Measurements from ENCODE around the gene C14orf132.

C14orf132 gene

DNA sequence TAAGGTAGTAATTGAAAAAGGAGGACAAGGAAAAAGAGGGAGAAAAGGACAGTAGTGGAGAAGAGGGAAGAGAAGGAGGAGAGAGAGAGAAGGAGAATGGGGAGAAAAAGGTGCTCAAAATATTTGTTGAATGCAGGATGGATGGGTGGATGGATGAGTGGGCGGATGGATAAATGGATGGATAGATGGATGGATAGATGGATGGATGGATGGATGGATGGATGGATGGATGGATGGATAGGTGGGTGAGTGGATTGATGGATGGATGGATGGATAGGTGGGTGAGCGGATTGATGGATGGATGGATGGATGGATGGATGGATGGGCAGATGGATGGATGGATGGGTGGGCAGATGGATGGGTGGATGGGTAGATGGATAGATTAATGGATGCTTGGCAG is 21.3 kb upstream of the C14orf132 start:
- no peak for ATAC-seq
- TF ChIP-seq, protein P1, sequence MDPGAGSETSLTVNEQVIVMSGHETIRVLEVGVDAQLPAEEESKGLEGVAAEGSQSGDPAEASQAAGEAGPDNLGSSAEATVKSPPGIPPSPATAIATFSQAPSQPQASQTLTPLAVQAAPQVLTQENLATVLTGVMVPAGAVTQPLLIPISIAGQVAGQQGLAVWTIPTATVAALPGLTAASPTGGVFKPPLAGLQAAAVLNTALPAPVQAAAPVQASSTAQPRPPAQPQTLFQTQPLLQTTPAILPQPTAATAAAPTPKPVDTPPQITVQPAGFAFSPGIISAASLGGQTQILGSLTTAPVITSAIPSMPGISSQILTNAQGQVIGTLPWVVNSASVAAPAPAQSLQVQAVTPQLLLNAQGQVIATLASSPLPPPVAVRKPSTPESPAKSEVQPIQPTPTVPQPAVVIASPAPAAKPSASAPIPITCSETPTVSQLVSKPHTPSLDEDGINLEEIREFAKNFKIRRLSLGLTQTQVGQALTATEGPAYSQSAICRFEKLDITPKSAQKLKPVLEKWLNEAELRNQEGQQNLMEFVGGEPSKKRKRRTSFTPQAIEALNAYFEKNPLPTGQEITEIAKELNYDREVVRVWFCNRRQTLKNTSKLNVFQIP (CRISPR knock-in tag; IDR thresholded peaks at IDR 0.05; ENCODE audit: borderline replicate concordance, low read depth) = no peak
- TF ChIP-seq RARB (CRISPR knock-in tag; IDR thresholded peaks at IDR 0.05) (no peak), CSDC2 (CRISPR knock-in tag; IDR thresholded peaks at IDR 0.05) (no peak), ZC3H10 (CRISPR knock-in tag; IDR thresholded peaks at IDR 0.05) (no peak), ARNTL (CRISPR knock-in tag; IDR thresholded peaks at IDR 0.05; ENCODE audit: borderline replicate concordance, low read depth) (no peak), ZNF70 (CRISPR knock-in tag; IDR thresholded peaks at IDR 0.05) (no peak), GLIS3 (CRISPR knock-in tag; IDR thresholded peaks at IDR 0.05) (no peak), BACH2 (CRISPR knock-in tag; IDR thresholded peaks at IDR 0.05; ENCODE audit: borderline replicate concordance) (no peak), ZNF8 (CRISPR knock-in tag; IDR thresholded peaks at IDR 0.05) (no peak), ZFP30 (CRISPR knock-in tag; IDR thresholded peaks at IDR 0.05) (no peak), SNAI2 (CRISPR knock-in tag; IDR thresholded peaks at IDR 0.05) (no peak), ZFP3 (CRISPR knock-in tag; IDR thresholded peaks at IDR 0.05) (no peak)
- TF ChIP-seq, protein P2, sequence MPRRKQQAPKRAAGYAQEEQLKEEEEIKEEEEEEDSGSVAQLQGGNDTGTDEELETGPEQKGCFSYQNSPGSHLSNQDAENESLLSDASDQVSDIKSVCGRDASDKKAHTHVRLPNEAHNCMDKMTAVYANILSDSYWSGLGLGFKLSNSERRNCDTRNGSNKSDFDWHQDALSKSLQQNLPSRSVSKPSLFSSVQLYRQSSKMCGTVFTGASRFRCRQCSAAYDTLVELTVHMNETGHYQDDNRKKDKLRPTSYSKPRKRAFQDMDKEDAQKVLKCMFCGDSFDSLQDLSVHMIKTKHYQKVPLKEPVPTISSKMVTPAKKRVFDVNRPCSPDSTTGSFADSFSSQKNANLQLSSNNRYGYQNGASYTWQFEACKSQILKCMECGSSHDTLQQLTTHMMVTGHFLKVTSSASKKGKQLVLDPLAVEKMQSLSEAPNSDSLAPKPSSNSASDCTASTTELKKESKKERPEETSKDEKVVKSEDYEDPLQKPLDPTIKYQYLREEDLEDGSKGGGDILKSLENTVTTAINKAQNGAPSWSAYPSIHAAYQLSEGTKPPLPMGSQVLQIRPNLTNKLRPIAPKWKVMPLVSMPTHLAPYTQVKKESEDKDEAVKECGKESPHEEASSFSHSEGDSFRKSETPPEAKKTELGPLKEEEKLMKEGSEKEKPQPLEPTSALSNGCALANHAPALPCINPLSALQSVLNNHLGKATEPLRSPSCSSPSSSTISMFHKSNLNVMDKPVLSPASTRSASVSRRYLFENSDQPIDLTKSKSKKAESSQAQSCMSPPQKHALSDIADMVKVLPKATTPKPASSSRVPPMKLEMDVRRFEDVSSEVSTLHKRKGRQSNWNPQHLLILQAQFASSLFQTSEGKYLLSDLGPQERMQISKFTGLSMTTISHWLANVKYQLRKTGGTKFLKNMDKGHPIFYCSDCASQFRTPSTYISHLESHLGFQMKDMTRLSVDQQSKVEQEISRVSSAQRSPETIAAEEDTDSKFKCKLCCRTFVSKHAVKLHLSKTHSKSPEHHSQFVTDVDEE (CRISPR knock-in tag; IDR thresholded peaks at IDR 0.05) = no peak
- TF ChIP-seq, protein P3, sequence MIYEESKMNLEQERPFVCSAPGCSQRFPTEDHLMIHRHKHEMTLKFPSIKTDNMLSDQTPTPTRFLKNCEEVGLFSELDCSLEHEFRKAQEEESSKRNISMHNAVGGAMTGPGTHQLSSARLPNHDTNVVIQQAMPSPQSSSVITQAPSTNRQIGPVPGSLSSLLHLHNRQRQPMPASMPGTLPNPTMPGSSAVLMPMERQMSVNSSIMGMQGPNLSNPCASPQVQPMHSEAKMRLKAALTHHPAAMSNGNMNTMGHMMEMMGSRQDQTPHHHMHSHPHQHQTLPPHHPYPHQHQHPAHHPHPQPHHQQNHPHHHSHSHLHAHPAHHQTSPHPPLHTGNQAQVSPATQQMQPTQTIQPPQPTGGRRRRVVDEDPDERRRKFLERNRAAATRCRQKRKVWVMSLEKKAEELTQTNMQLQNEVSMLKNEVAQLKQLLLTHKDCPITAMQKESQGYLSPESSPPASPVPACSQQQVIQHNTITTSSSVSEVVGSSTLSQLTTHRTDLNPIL (CRISPR knock-in tag; IDR thresholded peaks at IDR 0.05; ENCODE audit: low read depth) = no peak
- TF ChIP-seq, protein P4, sequence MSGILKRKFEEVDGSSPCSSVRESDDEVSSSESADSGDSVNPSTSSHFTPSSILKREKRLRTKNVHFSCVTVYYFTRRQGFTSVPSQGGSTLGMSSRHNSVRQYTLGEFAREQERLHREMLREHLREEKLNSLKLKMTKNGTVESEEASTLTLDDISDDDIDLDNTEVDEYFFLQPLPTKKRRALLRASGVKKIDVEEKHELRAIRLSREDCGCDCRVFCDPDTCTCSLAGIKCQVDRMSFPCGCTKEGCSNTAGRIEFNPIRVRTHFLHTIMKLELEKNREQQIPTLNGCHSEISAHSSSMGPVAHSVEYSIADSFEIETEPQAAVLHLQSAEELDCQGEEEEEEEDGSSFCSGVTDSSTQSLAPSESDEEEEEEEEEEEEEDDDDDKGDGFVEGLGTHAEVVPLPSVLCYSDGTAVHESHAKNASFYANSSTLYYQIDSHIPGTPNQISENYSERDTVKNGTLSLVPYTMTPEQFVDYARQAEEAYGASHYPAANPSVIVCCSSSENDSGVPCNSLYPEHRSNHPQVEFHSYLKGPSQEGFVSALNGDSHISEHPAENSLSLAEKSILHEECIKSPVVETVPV (CRISPR knock-in tag; IDR thresholded peaks at IDR 0.05) = no peak

DNA sequence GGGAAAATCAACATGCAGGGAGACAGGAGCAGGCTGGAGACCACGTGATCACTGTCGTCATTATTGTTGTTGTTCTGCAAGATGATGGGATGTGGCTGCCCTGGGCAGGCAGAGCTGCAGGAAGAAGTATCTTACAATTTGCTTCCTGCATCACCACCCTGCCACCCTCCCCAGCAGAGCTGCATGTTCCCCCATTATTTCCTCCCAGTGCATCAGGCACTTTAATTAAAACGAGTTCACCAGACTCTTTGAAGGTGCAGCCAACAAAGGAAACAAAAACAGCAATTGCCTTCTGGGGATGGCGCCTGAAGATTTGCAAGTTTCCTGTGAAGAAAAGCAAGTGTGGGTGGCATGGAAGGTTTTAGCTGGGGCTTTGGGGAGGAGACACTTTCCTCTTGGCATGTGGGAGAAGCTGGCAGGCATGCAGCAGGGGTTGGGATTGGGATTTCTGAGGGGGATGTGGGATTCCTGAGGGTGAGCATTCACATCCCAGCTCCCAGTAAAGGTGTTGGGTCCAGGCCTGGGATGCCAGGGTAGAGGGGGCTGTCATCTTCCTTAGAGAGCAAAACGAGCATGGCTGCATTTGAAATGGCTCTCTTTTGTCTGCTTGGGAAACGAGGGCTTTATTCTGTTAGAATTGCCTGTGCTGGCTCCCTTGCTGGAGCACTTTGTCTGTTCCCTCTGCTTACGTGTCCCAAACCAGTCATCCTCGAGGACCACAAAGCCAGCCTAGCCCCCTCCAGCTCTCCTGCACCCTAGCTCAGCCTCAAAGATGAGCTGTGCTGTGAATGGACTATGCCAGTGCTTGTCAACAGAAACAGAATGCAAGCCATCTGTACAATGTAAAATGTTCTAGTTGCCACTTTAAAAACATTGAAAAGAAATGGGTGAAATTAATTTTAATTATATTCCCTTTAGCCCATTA is 11.5 kb upstream of the C14orf132 start:
- TF ChIP-seq RARB (CRISPR knock-in tag; IDR thresholded peaks at IDR 0.05) = no peak
- TF ChIP-seq OSR1 (CRISPR knock-in tag; IDR thresholded peaks at IDR 0.05) = no peak
- TF ChIP-seq BACH2 (CRISPR knock-in tag; IDR thresholded peaks at IDR 0.05; ENCODE audit: borderline replicate concordance) = no peak
- TF ChIP-seq, protein P1 (CRISPR knock-in tag; IDR thresholded peaks at IDR 0.05; ENCODE audit: borderline replicate concordance, low read depth) = no peak
- no peak for TF ChIP-seq ZFP30 (CRISPR knock-in tag; IDR thresholded peaks at IDR 0.05)
- TF ChIP-seq, protein P5, sequence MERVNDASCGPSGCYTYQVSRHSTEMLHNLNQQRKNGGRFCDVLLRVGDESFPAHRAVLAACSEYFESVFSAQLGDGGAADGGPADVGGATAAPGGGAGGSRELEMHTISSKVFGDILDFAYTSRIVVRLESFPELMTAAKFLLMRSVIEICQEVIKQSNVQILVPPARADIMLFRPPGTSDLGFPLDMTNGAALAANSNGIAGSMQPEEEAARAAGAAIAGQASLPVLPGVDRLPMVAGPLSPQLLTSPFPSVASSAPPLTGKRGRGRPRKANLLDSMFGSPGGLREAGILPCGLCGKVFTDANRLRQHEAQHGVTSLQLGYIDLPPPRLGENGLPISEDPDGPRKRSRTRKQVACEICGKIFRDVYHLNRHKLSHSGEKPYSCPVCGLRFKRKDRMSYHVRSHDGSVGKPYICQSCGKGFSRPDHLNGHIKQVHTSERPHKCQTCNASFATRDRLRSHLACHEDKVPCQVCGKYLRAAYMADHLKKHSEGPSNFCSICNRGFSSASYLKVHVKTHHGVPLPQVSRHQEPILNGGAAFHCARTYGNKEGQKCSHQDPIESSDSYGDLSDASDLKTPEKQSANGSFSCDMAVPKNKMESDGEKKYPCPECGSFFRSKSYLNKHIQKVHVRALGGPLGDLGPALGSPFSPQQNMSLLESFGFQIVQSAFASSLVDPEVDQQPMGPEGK (CRISPR knock-in tag; IDR thresholded peaks at IDR 0.05; ENCODE audit: borderline replicate concordance) = no peak
- TF ChIP-seq, protein P3 (CRISPR knock-in tag; IDR thresholded peaks at IDR 0.05; ENCODE audit: low read depth) = no peak
- TF ChIP-seq ZNF565 (CRISPR knock-in tag; conservative IDR thresholded peaks at IDR 0.05; ENCODE audit: low read depth) = no peak
- TF ChIP-seq TOX (CRISPR knock-in tag; IDR thresholded peaks at IDR 0.05; ENCODE audit: borderline replicate concordance) = no peak
- no peak for TF ChIP-seq ESRRG (CRISPR knock-in tag; IDR thresholded peaks at IDR 0.05)
- TF ChIP-seq, protein P2 (CRISPR knock-in tag; IDR thresholded peaks at IDR 0.05) = no peak
- no peak for TF ChIP-seq ZNF8 (CRISPR knock-in tag; IDR thresholded peaks at IDR 0.05)
- no peak for TF ChIP-seq ZFP3 (CRISPR knock-in tag; IDR thresholded peaks at IDR 0.05)
- TF ChIP-seq ZC3H10 (CRISPR knock-in tag; IDR thresholded peaks at IDR 0.05) = no peak
- no peak for TF ChIP-seq ISL1 (CRISPR knock-in tag; IDR thresholded peaks at IDR 0.05)
- TF ChIP-seq SNAI2 (CRISPR knock-in tag; IDR thresholded peaks at IDR 0.05) = no peak
- TF ChIP-seq TCF4 (CRISPR knock-in tag; IDR thresholded peaks at IDR 0.05; ENCODE audit: borderline replicate concordance) = no peak
- no peak for TF ChIP-seq GLIS3 (CRISPR knock-in tag; IDR thresholded peaks at IDR 0.05)
- no peak for ATAC-seq

Data from SK-N-SH treated with all-trans-retinoic acid at 6 μM for 48 hours (cell line).